Measurements from ENCODE around the gene RIPK4. TPM values are rescaled to one million over a fixed set of nuclear protein-coding genes. Genes with fewer than 3 reads are reported as not detected.
A peak's percentile ranks its signal among the peaks of the same experiment; 100 is the strongest.

RIPK4 gene
- total RNA-seq, 1 experiment from 2014 or later = 16.0 TPM

- no peaks in the 10 kb centered on the region for H3K36me3 ChIP-seq (ENCODE audit: insufficient read depth, low read length, poor library complexity, severe bottlenecking)
- no peaks in the 10 kb centered on the region for H3K9me3 ChIP-seq (ENCODE audit: low read depth, low read length, poor library complexity, severe bottlenecking)
- H3K27me3 ChIP-seq (replicated peaks; ENCODE audit: insufficient read depth, low read depth, low read length, poor library complexity) = no peaks in the 10 kb centered on the region
- ChIA-PET POLR2A (ENCODE audit: low non-redundant PET) (interaction anchor here (0.6 kb wide), 1 partner anchor 384 kb away, joined by 3 read pairs; no protein-coding TSS in a partner anchor), CTCF (interaction anchor here (0.7 kb wide), 1 partner anchor 50 kb away, joined by 3 read pairs; no protein-coding TSS in a partner anchor)
- H3K27ac ChIP-seq (ENCODE audit: low read depth, low read length, poor library complexity, severe bottlenecking) = peak overlapping the region; percentile 81
- DNase-seq (ENCODE audit: low spot score) = peak; percentile 46
- intact Hi-C loops (cut with micrococcal nuclease; ENCODE audit: unreplicated experiment) = no loop called here
- BruUV-seq (replicated peaks) = TSS peak; percentile 83
- peaks cover 48% of the 10 kb centered on the region for H3K4me1 ChIP-seq (ENCODE audit: insufficient read depth, low read length, poor library complexity, severe bottlenecking)
- TF ChIP-seq CTCF (conservative IDR thresholded peaks at IDR 0.05; ENCODE audit: low read depth, low read length) = no peak
- H3K4me3 ChIP-seq (ENCODE audit: low read depth, low read length, poor library complexity, severe bottlenecking) = no peak overlapping the region
Observed at GRCh38 chr21:41780337-41781049, 13.6 kb upstream of the RIPK4 start.

- BruUV-seq (replicated peaks) = TSS peak; percentile 95
- no peaks in the 10 kb centered on the region for H3K9me3 ChIP-seq (ENCODE audit: low read depth, low read length, poor library complexity, severe bottlenecking)
- H3K4me1 ChIP-seq (ENCODE audit: insufficient read depth, low read length, poor library complexity, severe bottlenecking) = peaks cover 48% of the 10 kb centered on the region
- TF ChIP-seq CTCF (conservative IDR thresholded peaks at IDR 0.05; ENCODE audit: low read depth, low read length) (no peak), EZH2 (IDR thresholded peaks at IDR 0.05; ENCODE audit: borderline replicate concordance, low read depth, low read length, poor library complexity, severe bottlenecking) (no peak)
- H3K27me3 ChIP-seq (replicated peaks; ENCODE audit: insufficient read depth, low read depth, low read length, poor library complexity) = no peaks in the 10 kb centered on the region
- peak overlapping the region; percentile 32 for H3K4me3 ChIP-seq (ENCODE audit: low read depth, low read length, poor library complexity, severe bottlenecking)
- peak overlapping the region; percentile 81 for H3K27ac ChIP-seq (ENCODE audit: low read depth, low read length, poor library complexity, severe bottlenecking)
- intact Hi-C loops (cut with micrococcal nuclease; ENCODE audit: unreplicated experiment) = loop anchor here (5.0 kb wide), 1 partner anchor 497 kb away; no protein-coding TSS in a partner anchor
- ChIA-PET CTCF (no interaction called here), POLR2A (ENCODE audit: low non-redundant PET) (no interaction called here)
- no peaks in the 10 kb centered on the region for H3K36me3 ChIP-seq (ENCODE audit: insufficient read depth, low read length, poor library complexity, severe bottlenecking)
- DNase-seq (ENCODE audit: low spot score) = peak; percentile 49
Observed at GRCh38 chr21:41779659-41780058, 12.8 kb upstream of the RIPK4 start.

- peaks cover 47% of the 10 kb centered on the region for H3K4me1 ChIP-seq (ENCODE audit: insufficient read depth, low read length, poor library complexity, severe bottlenecking)
- DNase-seq (ENCODE audit: low spot score) = peak; percentile 79
- POLR2A ChIA-PET (ENCODE audit: low non-redundant PET) = no interaction called here
- 0 out of 2 replicates have a peak, but pooled peaks have one; percentile 14 for TF ChIP-seq CTCF (conservative IDR thresholded peaks at IDR 0.05; ENCODE audit: low read depth, low read length)
- no peak for TF ChIP-seq EZH2 (IDR thresholded peaks at IDR 0.05; ENCODE audit: borderline replicate concordance, low read depth, low read length, poor library complexity, severe bottlenecking)
- H3K27ac ChIP-seq (ENCODE audit: low read depth, low read length, poor library complexity, severe bottlenecking) = peak overlapping the region; percentile 81
- no peaks in the 10 kb centered on the region for H3K9me3 ChIP-seq (ENCODE audit: low read depth, low read length, poor library complexity, severe bottlenecking)
- CTCF ChIA-PET = interaction anchor here (0.7 to 1.8 kb wide), 4 partner anchors 11 to 167 kb away, joined by 3 to 30 read pairs (median 7); no protein-coding TSS in a partner anchor
- BruUV-seq (replicated peaks) = no TSS peak
- intact Hi-C loops (cut with micrococcal nuclease; ENCODE audit: unreplicated experiment) = loop anchor here (1.0 to 5.0 kb wide), 2 partner anchors 167 to 497 kb away; no protein-coding TSS in a partner anchor
- no peaks in the 10 kb centered on the region for H3K36me3 ChIP-seq (ENCODE audit: insufficient read depth, low read length, poor library complexity, severe bottlenecking)
- peak overlapping the region; percentile 32 for H3K4me3 ChIP-seq (ENCODE audit: low read depth, low read length, poor library complexity, severe bottlenecking)
- no peaks in the 10 kb centered on the region for H3K27me3 ChIP-seq (replicated peaks; ENCODE audit: insufficient read depth, low read depth, low read length, poor library complexity)
Observed at GRCh38 chr21:41778930-41779600, 12.2 kb upstream of the RIPK4 start.
